K562 (cell line): ENCODE data around the gene GPR153. TPM values are rescaled to one million over a fixed set of nuclear protein-coding genes. Genes with fewer than 3 reads are reported as not detected.

Source experiments
- DACH1 ChIP-seq: fragments of 450-650 bp; IDR thresholded peaks from 2 replicates; pipeline ENCODE4 v1.6.1; 2018; ENCODE audit not compliant: partially characterized antibody
- ETV1 ChIP-seq: fragments of 450-650 bp; conservative IDR thresholded peaks from 2 replicates; pipeline ENCODE4 v1.6.1; 2016; ENCODE audit warnings: missing genetic modification characterization, control low read depth, low read depth, missing compliant biosample characterization
- FOXJ3 ChIP-seq: sonication (generic); formaldehyde crosslinking; IDR thresholded peaks from 2 replicates; pipeline ENCODE4 v1.4.0; 2020; ENCODE audit warnings: mild to moderate bottlenecking, missing genetic modification reagents
- FUS ChIP-seq: fragments of 200-400 bp; formaldehyde crosslinking; optimal IDR thresholded peaks from 2 replicates; pipeline ENCODE3; 2017; ENCODE audit warnings: low read depth, low read length
- KHSRP ChIP-seq: fragments of 450-650 bp; IDR thresholded peaks from 2 replicates; pipeline ENCODE4 v1.6.1; 2017
- MAFG ChIP-seq: fragments of 450-650 bp; conservative IDR thresholded peaks from 2 replicates; pipeline ENCODE4 v1.6.1; 2016; ENCODE audit warnings: missing genetic modification characterization, missing compliant biosample characterization
- MTA1 ChIP-seq: fragments of 450-650 bp; IDR thresholded peaks from 2 replicates; pipeline ENCODE4 v1.6.1; 2017; ENCODE audit warnings: borderline replicate concordance
- NEUROD1 ChIP-seq: fragments of 150-350 bp; IDR thresholded peaks from 2 replicates; pipeline ENCODE4 v1.6.1; 2014; ENCODE audit warnings: borderline replicate concordance, low read length, low read depth; ENCODE audit not compliant: partially characterized antibody
- POLR2A ChIP-seq: fragments of 450-650 bp; conservative IDR thresholded peaks from 2 replicates; pipeline ENCODE4 v1.6.1; 2016
- RBM34 ChIP-seq: fragments of 200-400 bp; formaldehyde crosslinking; IDR thresholded peaks from 2 replicates; pipeline ENCODE4 v1.6.1; 2018; ENCODE audit warnings: low read length, borderline replicate concordance; ENCODE audit not compliant: insufficient read depth
- SP1 ChIP-seq: sonication (generic); formaldehyde crosslinking; IDR thresholded peaks from 2 replicates; pipeline ENCODE4 v1.8.1; 2022; ENCODE audit warnings: mild to moderate bottlenecking, missing genetic modification reagents
- TAF15 ChIP-seq: fragments of 200-400 bp; formaldehyde crosslinking; IDR thresholded peaks from 2 replicates; pipeline ENCODE4 v1.6.1; 2017; ENCODE audit warnings: mild to moderate bottlenecking, low read depth, low read length, moderate library complexity
- TAF7 ChIP-seq: fragments of 450-650 bp; IDR thresholded peaks from 2 replicates; pipeline ENCODE4 v1.6.1; 2016; ENCODE audit warnings: missing genetic modification characterization, missing compliant biosample characterization
- TRIM24 ChIP-seq, 2 experiments: fragments of 450-650 bp; IDR thresholded peaks; 2 replicates each; pipeline ENCODE4 v1.6.1; 2016
- ZC3H11A ChIP-seq: IDR thresholded peaks from 2 replicates; pipeline ENCODE4 v1.6.1; 2012; ENCODE audit warnings: low read depth, low read length, improper control_type of control experiment
- ZNF12 ChIP-seq: sonication (generic); formaldehyde crosslinking; IDR thresholded peaks from 2 replicates; pipeline ENCODE4 v1.4.0; 2020; ENCODE audit warnings: mild to moderate bottlenecking, missing genetic modification reagents
- ZNF133 ChIP-seq: fragments of 250-450 bp; sonication (Bioruptor Pico); IDR thresholded peaks from 2 replicates; pipeline ENCODE4 v1.4.0; 2020; ENCODE audit warnings: mild to moderate bottlenecking
- ZNF23 ChIP-seq: fragments of 250-450 bp; sonication (Bioruptor Pico); IDR thresholded peaks from 2 replicates; pipeline ENCODE4 v1.4.0; 2020; ENCODE audit warnings: mild to moderate bottlenecking
- ZNF324 ChIP-seq: fragments of 250-450 bp; sonication (Bioruptor Pico); IDR thresholded peaks from 2 replicates; pipeline ENCODE4 v1.4.0; 2020; ENCODE audit warnings: mild to moderate bottlenecking
- polyA plus RNA-seq, 8 experiments: library from polyadenylated mRNA; depleted of rRNA in 4 of 8; stranded (reverse) in 5 of 8; unstranded in 3 of 8; fragments of >200 nt; fragmentation: Nextera tagmentation in 2 of 8; fragmentation: Illumina TruSeq in 1 of 8; extraction: Ambion mirVana in 2 of 8; extraction: Trizol in 1 of 8; gene quantifications; 2 replicates each; pipeline versions ENCODE4 v1.2.1 to v1.2.3, GENCODE V29; 2011 to 2014; ENCODE audit warnings: inconsistent platforms in 1 of 8, missing spikeins in 1 of 8
- total RNA-seq, 7 experiments: library from RNA; depleted of rRNA in 6 of 7; stranded (reverse); fragments of >200 nt in 6 of 7; fragmentation: Illumina TruSeq in 2 of 7; extraction: Trizol in 2 of 7; gene quantifications; 2 replicates each; pipeline versions ENCODE4 v1.2.1 to v1.2.3, GENCODE V29; 2011 to 2021; ENCODE audit warnings: low replicate concordance in 1 of 7
- TF ChIP-seq, protein P1 (sequence below): fragments of 450-650 bp; IDR thresholded peaks from 2 replicates; pipeline ENCODE4 v1.6.1; 2016; ENCODE audit warnings: mild to moderate bottlenecking
- TF ChIP-seq, protein P2 (sequence below), 3 experiments: fragments of 200-800 bp in 1 of 3; fragments of 250-450 bp in 1 of 3; fragments of 450-650 bp in 1 of 3; sonication (Bioruptor Pico) in 1 of 3; sonication (Bioruptor generic) in 1 of 3; formaldehyde crosslinking in 1 of 3; IDR thresholded peaks; 2 replicates each; pipeline versions ENCODE4 v1.6.1 to v1.8.0; 2016 to 2022; ENCODE audit warnings: mild to moderate bottlenecking in 2 of 3, missing genetic modification characterization in 2 of 3, missing compliant biosample characterization in 1 of 3, moderate library complexity in 1 of 3
- TF ChIP-seq, protein P3 (sequence below): fragments of 450-650 bp; IDR thresholded peaks from 2 replicates; pipeline ENCODE4 v1.6.1; 2017; ENCODE audit warnings: mild to moderate bottlenecking, moderate library complexity

Gene GPR153
- total and polyA plus RNA-seq, 9 of the 15 experiments (the other 6 are each of a cell fraction or from before 2014, with no cell fraction given) = 0.01 to 1.5 (median 0.51) TPM

DNA sequence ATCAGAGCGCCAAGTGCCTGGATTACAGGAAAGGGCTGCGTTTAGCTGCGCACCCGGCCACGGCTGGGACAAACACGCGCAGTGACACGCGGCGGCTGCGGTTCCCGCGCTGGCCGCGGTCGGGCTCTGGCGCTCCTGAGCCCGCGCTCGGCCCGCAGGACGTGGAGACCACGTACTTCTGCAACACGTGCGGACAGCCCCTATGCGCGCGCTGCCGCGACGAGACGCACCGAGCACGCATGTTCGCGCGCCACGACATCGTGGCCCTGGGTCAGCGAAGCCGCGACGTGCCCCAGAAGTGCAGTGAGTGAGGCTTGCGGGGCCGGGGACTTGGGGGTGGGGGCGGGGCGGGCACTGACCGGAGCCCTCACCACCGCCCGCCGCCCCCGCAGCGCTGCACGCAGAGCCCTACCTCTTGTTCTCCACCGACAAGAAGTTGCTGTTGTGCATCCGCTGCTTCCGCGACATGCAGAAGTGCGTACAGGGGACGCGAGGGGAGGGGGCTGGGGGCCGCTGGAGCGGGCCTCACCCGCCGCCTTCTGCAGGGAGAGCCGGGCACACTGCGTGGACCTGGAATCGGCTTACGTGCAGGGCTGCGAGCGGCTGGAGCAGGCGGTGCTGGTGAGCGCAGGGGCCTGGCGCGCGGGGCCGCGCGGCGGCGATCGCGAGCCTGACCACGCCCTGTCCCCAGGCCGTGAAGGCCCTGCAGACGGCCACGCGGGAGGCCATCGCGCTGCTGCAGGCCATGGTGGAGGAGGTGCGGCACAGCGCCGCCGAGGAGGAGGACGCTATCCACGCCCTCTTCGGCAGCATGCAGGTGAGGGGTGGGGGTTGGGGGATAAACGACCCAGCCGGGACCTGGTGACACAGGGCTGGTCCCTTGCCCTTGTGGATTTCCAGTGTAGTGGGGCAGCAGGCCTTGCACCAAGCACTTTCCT is 51.9 kb downstream of the GPR153 start (continued):
- peak; percentile 52 for TF ChIP-seq SP1 (CRISPR knock-in tag)
- no peak for TF ChIP-seq DACH1
- peak; percentile 40 for TF ChIP-seq NEUROD1
- no peak for TF ChIP-seq ZNF23 (CRISPR knock-in tag)
- TF ChIP-seq FOXJ3 (CRISPR knock-in tag) = no peak
- no peak for TF ChIP-seq ZC3H11A
- TF ChIP-seq TAF15 = no peak
- no peak for TF ChIP-seq FUS
- no peak for TF ChIP-seq TRIM24 (IDR thresholded peaks at IDR 0.05)
- TF ChIP-seq, protein P1, sequence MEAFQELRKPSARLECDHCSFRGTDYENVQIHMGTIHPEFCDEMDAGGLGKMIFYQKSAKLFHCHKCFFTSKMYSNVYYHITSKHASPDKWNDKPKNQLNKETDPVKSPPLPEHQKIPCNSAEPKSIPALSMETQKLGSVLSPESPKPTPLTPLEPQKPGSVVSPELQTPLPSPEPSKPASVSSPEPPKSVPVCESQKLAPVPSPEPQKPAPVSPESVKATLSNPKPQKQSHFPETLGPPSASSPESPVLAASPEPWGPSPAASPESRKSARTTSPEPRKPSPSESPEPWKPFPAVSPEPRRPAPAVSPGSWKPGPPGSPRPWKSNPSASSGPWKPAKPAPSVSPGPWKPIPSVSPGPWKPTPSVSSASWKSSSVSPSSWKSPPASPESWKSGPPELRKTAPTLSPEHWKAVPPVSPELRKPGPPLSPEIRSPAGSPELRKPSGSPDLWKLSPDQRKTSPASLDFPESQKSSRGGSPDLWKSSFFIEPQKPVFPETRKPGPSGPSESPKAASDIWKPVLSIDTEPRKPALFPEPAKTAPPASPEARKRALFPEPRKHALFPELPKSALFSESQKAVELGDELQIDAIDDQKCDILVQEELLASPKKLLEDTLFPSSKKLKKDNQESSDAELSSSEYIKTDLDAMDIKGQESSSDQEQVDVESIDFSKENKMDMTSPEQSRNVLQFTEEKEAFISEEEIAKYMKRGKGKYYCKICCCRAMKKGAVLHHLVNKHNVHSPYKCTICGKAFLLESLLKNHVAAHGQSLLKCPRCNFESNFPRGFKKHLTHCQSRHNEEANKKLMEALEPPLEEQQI = no peak
- no peak for TF ChIP-seq ZNF133 (CRISPR knock-in tag)
- TF ChIP-seq RBM34 = no peak
- no peak; the same call in 1 of the 2 replicates for TF ChIP-seq ZNF12 (CRISPR knock-in tag)
- TF ChIP-seq TAF7 (tag) = no peak
- no peak for TF ChIP-seq MTA1
- TF ChIP-seq MAFG = no peak
- TF ChIP-seq POLR2A = no peak; the same call in 1 of the 2 replicates
- TF ChIP-seq, protein P2, sequence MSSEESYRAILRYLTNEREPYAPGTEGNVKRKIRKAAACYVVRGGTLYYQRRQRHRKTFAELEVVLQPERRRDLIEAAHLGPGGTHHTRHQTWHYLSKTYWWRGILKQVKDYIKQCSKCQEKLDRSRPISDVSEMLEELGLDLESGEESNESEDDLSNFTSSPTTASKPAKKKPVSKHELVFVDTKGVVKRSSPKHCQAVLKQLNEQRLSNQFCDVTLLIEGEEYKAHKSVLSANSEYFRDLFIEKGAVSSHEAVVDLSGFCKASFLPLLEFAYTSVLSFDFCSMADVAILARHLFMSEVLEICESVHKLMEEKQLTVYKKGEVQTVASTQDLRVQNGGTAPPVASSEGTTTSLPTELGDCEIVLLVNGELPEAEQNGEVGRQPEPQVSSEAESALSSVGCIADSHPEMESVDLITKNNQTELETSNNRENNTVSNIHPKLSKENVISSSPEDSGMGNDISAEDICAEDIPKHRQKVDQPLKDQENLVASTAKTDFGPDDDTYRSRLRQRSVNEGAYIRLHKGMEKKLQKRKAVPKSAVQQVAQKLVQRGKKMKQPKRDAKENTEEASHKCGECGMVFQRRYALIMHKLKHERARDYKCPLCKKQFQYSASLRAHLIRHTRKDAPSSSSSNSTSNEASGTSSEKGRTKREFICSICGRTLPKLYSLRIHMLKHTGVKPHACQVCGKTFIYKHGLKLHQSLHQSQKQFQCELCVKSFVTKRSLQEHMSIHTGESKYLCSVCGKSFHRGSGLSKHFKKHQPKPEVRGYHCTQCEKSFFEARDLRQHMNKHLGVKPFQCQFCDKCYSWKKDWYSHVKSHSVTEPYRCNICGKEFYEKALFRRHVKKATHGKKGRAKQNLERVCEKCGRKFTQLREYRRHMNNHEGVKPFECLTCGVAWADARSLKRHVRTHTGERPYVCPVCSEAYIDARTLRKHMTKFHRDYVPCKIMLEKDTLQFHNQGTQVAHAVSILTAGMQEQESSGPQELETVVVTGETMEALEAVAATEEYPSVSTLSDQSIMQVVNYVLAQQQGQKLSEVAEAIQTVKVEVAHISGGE (CRISPR knock-in tag; IDR thresholded peaks at IDR 0.05) = peak in 1 of 3 experiments; percentile 44; a peak in 1 of 6 replicates
- TF ChIP-seq, protein P3, sequence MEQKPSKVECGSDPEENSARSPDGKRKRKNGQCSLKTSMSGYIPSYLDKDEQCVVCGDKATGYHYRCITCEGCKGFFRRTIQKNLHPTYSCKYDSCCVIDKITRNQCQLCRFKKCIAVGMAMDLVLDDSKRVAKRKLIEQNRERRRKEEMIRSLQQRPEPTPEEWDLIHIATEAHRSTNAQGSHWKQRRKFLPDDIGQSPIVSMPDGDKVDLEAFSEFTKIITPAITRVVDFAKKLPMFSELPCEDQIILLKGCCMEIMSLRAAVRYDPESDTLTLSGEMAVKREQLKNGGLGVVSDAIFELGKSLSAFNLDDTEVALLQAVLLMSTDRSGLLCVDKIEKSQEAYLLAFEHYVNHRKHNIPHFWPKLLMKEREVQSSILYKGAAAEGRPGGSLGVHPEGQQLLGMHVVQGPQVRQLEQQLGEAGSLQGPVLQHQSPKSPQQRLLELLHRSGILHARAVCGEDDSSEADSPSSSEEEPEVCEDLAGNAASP = no peak
- TF ChIP-seq KHSRP = no peak
- no peak for TF ChIP-seq ZNF324
- no peak for TF ChIP-seq ETV1 (tag)
